IMR-90 (cell line): ENCODE measurements around the gene TKTL2. TPM values are rescaled to one million over a fixed set of nuclear protein-coding genes. Genes with fewer than 3 reads are reported as not detected.

Experiments used
- ATAC-seq: fragments of 200-7000 bp; cut with Tn5 transposase; 2 replicates; pipeline ENCODE4 v1.9.1; 2020; ENCODE audit warnings: low read depth, mild to moderate bottlenecking, moderate library complexity
- BruUV-seq: library from RNA; stranded (reverse); fragments of 400-500 nt; replicated peaks from 2 replicates; lab custom pipeline; 2021; lab: Mats Ljungman, UMichigan
- CTCF ChIA-PET: fragments of 300-600 bp; formaldehyde crosslinking; extraction: SDS; loops from one replicate; lab custom pipeline; 2021; ENCODE audit warnings: antibody characterized with exemption; lab: Yijun Ruan, JAX
- POLR2A ChIA-PET: fragments of 300-600 bp; sonication (Branson Sonifier 250); formaldehyde crosslinking; loops from one replicate; lab custom pipeline; 2022; ENCODE audit warnings: antibody characterized with exemption; ENCODE audit not compliant: unreplicated experiment; lab: Charles Lee
- DNase-seq: peaks from one replicate; pipeline ENCODE4 v3.0.0; 2013
- H2AFZ ChIP-seq: replicated peaks from 2 replicates; pipeline ENCODE3; 2013; ENCODE audit warnings: low read length, mild to moderate bottlenecking; ENCODE audit not compliant: poor library complexity
- H2AK5ac ChIP-seq: 2 replicates; pipeline ENCODE4 v1.6.1; 2013; ENCODE audit warnings: low read depth, low read length, inconsistent platforms
- H2AK9ac ChIP-seq: replicated peaks from 2 replicates; pipeline ENCODE3; 2013; ENCODE audit warnings: mild to moderate bottlenecking, low read depth, low read length, moderate library complexity; ENCODE audit not compliant: poor library complexity
- H2BK120ac ChIP-seq: 2 replicates; pipeline ENCODE4 v1.6.1; 2013; ENCODE audit warnings: low read depth, low read length, inconsistent platforms
- H2BK15ac ChIP-seq: 3 replicates; pipeline ENCODE4 v1.6.1; 2013; ENCODE audit warnings: low read depth, low read length, inconsistent platforms
- H2BK20ac ChIP-seq: 2 replicates; pipeline ENCODE4 v1.6.1; 2013; ENCODE audit warnings: low read depth, mild to moderate bottlenecking, inconsistent platforms, low read length, moderate library complexity
- H2BK5ac ChIP-seq: 2 replicates; pipeline ENCODE4 v1.6.1; 2013; ENCODE audit warnings: mild to moderate bottlenecking, low read depth, low read length, inconsistent platforms; ENCODE audit not compliant: poor library complexity, severe bottlenecking
- H3K14ac ChIP-seq: replicated peaks from 2 replicates; pipeline ENCODE4 v1.6.1; 2013; ENCODE audit warnings: low read depth, low read length, inconsistent platforms
- H3K18ac ChIP-seq: 2 replicates; pipeline ENCODE4 v1.6.1; 2013; ENCODE audit warnings: low read depth, low read length, control low read depth
- H3K23ac ChIP-seq: 2 replicates; pipeline ENCODE4 v1.6.1; 2013; ENCODE audit warnings: low read depth, low read length, inconsistent platforms
- H3K27ac ChIP-seq: 2 replicates; pipeline ENCODE4 v1.5.1; 2013; ENCODE audit warnings: mild to moderate bottlenecking, control low read depth, low read length; ENCODE audit not compliant: insufficient read depth
- H3K27me3 ChIP-seq: 2 replicates; pipeline ENCODE4 v1.6.1; 2013; ENCODE audit warnings: low read length; ENCODE audit not compliant: control insufficient read depth, insufficient read depth
- H3K36me3 ChIP-seq: 2 replicates; pipeline ENCODE4 v1.6.1; 2013; ENCODE audit warnings: low read length, mixed read lengths; ENCODE audit not compliant: control insufficient read depth, insufficient read depth
- H3K4ac ChIP-seq: 2 replicates; pipeline ENCODE4 v1.6.1; 2013; ENCODE audit warnings: low read depth, low read length, inconsistent platforms
- H3K4me1 ChIP-seq: 2 replicates; pipeline ENCODE4 v1.6.1; 2013; ENCODE audit warnings: low read length, mixed read lengths; ENCODE audit not compliant: control insufficient read depth, insufficient read depth
- H3K4me2 ChIP-seq: 2 replicates; pipeline ENCODE4 v1.6.1; 2013; ENCODE audit warnings: low read depth, mild to moderate bottlenecking, control low read depth, low read length, moderate library complexity
- H3K4me3 ChIP-seq: 2 replicates; pipeline ENCODE4 v1.5.1; 2013; ENCODE audit warnings: low read depth, mild to moderate bottlenecking, control low read depth, low read length, moderate library complexity; ENCODE audit not compliant: insufficient read depth
- H3K56ac ChIP-seq: 2 replicates; pipeline ENCODE4 v1.6.1; 2013; ENCODE audit warnings: low read length, inconsistent platforms; ENCODE audit not compliant: insufficient read depth; ENCODE audit errors: extremely low read depth
- H3K79me1 ChIP-seq, 2 experiments: 2 replicates each; pipeline ENCODE4 v1.6.1; 2013; ENCODE audit warnings: low read length in 2 of 2, inconsistent platforms in 1 of 2, low read depth in 1 of 2
- H3K9ac ChIP-seq: 2 replicates; pipeline ENCODE4 v1.6.1; 2013; ENCODE audit warnings: low read depth, low read length, control low read depth
- H3K9me1 ChIP-seq: 2 replicates; pipeline ENCODE4 v1.6.1; 2013; ENCODE audit warnings: low read length, inconsistent platforms; ENCODE audit not compliant: insufficient read depth
- H3K9me3 ChIP-seq: 2 replicates; pipeline ENCODE4 v1.6.1; 2013; ENCODE audit warnings: low read length; ENCODE audit not compliant: control insufficient read depth, insufficient read depth
- H4K20me1 ChIP-seq: 2 replicates; pipeline ENCODE4 v1.6.1; 2013; ENCODE audit warnings: low read length, inconsistent platforms; ENCODE audit not compliant: insufficient read depth
- H4K5ac ChIP-seq: 2 replicates; pipeline ENCODE4 v1.6.1; 2013; ENCODE audit warnings: mild to moderate bottlenecking, low read depth, low read length, control low read depth
- H4K8ac ChIP-seq, 2 experiments: 2 replicates each; pipeline ENCODE4 v1.6.1; 2013; ENCODE audit warnings: low read depth in 2 of 2, low read length in 2 of 2, control low read depth in 1 of 2, inconsistent platforms in 1 of 2
- H4K91ac ChIP-seq: 2 replicates; pipeline ENCODE4 v1.6.1; 2013; ENCODE audit warnings: low read depth, low read length, inconsistent platforms; ENCODE audit not compliant: insufficient read depth
- BHLHE40 ChIP-seq: fragments of 150-350 bp; IDR thresholded peaks from 2 replicates; pipeline ENCODE4 v1.6.1; 2016; ENCODE audit warnings: mild to moderate bottlenecking, low read depth, low read length
- CEBPB ChIP-seq: IDR thresholded peaks from 2 replicates; pipeline ENCODE4 v1.6.1; 2012; ENCODE audit warnings: low read depth, low read length, improper control_type of control experiment
- CTCF ChIP-seq: conservative IDR thresholded peaks from 2 replicates; pipeline ENCODE4 v1.5.1; 2012; ENCODE audit warnings: mild to moderate bottlenecking, low read depth, low read length, improper control_type of control experiment
- MAZ ChIP-seq: IDR thresholded peaks from 2 replicates; pipeline ENCODE4 v1.6.1; 2012; ENCODE audit warnings: low read depth, mild to moderate bottlenecking, low read length, improper control_type of control experiment, moderate library complexity, borderline replicate concordance
- MXI1 ChIP-seq: IDR thresholded peaks from 2 replicates; pipeline ENCODE4 v1.6.1; 2012; ENCODE audit warnings: low read depth, mild to moderate bottlenecking, low read length, moderate library complexity, borderline replicate concordance
- NFE2L2 ChIP-seq: fragments of 150-350 bp; IDR thresholded peaks from 2 replicates; pipeline ENCODE4 v1.6.1; 2016; ENCODE audit warnings: low read depth, mild to moderate bottlenecking, low read length
- POLR2A ChIP-seq: IDR thresholded peaks from 2 replicates; pipeline ENCODE4 v1.6.1; 2012; ENCODE audit warnings: mild to moderate bottlenecking, low read depth, low read length
- RAD21 ChIP-seq: IDR thresholded peaks from 2 replicates; pipeline ENCODE4 v1.6.1; 2012; ENCODE audit warnings: low read length, improper control_type of control experiment
- RFX5 ChIP-seq: IDR thresholded peaks from 2 replicates; pipeline ENCODE4 v1.8.0; 2012; ENCODE audit warnings: low read depth, mild to moderate bottlenecking, low read length, moderate library complexity
- USF2 ChIP-seq: fragments of 150-350 bp; IDR thresholded peaks from 2 replicates; pipeline ENCODE4 v1.6.1; 2017; ENCODE audit warnings: mild to moderate bottlenecking, antibody characterized with exemption, low read length, low read depth
- WGBS, 2 experiments: methylation state at CpG; one replicate each; pipeline versions ENCODE4 v1.1.5 to v1.1.7; 2013; ENCODE audit warnings: missing lambda C conversion rate in 2 of 2; ENCODE audit not compliant: insufficient read length in 1 of 2; ENCODE audit errors: extremely low coverage in 2 of 2; 5-methylcytosine and 5-hydroxymethylcytosine counted together
- dilution Hi-C: fragments of 300-500 bp; cut with HindIII; formaldehyde crosslinking; loops from one replicate; pipeline ENCODE4 v1.14.3; 2018; ENCODE audit warnings: low sequenced_read_pairs; ENCODE audit not compliant: unreplicated experiment
- in situ Hi-C: fragments of 300-500 bp; cut with MboI; formaldehyde crosslinking; loops from 3 replicates; pipeline ENCODE4 v1.14.3; 2019; ENCODE audit warnings: low sequenced_read_pairs, inconsistent platforms, mixed read lengths
- intact Hi-C: fragments of 100-400 bp; cut with micrococcal nuclease; formaldehyde crosslinking; loops from 2 replicates; pipeline ENCODE4 v1.10.0; 2022
- polyA plus RNA-seq, 3 experiments: library from polyadenylated mRNA; depleted of rRNA; stranded (reverse); fragments of >200 nt; gene quantifications; 2 replicates each; pipeline ENCODE4 v1.2.3, GENCODE V29; 2012; ENCODE audit warnings: low replicate concordance in 1 of 3
- total RNA-seq: library from RNA; depleted of rRNA; stranded (reverse); fragments of >200 nt; gene quantifications from 2 replicates; pipeline ENCODE4 v1.2.3, GENCODE V29; 2012
- TF ChIP-seq, protein P1 (sequence below): fragments of 150-350 bp; IDR thresholded peaks from 2 replicates; pipeline ENCODE4 v1.6.1; 2016; ENCODE audit warnings: low read depth, mild to moderate bottlenecking, low read length, moderate library complexity, borderline replicate concordance

TKTL2 gene
- total and polyA plus RNA-seq, 2 of the 4 experiments (the other 2 are of a cell fraction), result not detected

- H2AK5ac ChIP-seq, result no peak overlapping the region
- no peak overlapping the region for H4K5ac ChIP-seq
- no peaks in the 10 kb centered on the region for H3K9me3 ChIP-seq
- WGBS, 2 experiments, result 100% methylated on average over 1 of the region's 3 CpGs; no CpG with 5 or more reads in 1 of the 2 experiments
- H3K9me1 ChIP-seq, result 0 out of 2 replicates have a peak, but pooled peaks cover 7% of the 10 kb centered on the region
- no peak overlapping the region for H2BK5ac ChIP-seq
- no peaks in the 10 kb centered on the region for H3K27me3 ChIP-seq
- peaks cover 16% of the 10 kb centered on the region for H4K20me1 ChIP-seq
- in situ Hi-C loops, result loop anchor here (25.0 kb wide), 1 partner anchor 343 kb away; the partner anchor contains the start of gene NAF1
- no peak overlapping the region for H2BK20ac ChIP-seq
- H3K4me2 ChIP-seq, result no peak overlapping the region
- CTCF ChIA-PET, result no interaction called here
- H3K56ac ChIP-seq, result no peak overlapping the region
- peaks cover 4% of the 10 kb centered on the region; the same call in 1 of the 2 replicates for H3K36me3 ChIP-seq
- no TSS peak for BruUV-seq
- DNase-seq (no peak), ATAC-seq (no peak)
- no peak overlapping the region for H2AFZ ChIP-seq
- no peak overlapping the region for H3K27ac ChIP-seq
- no peak overlapping the region for H2BK15ac ChIP-seq
- no peak for TF ChIP-seq BHLHE40
- TF ChIP-seq CTCF, result no peak
- TF ChIP-seq CEBPB, result no peak
- no peak for TF ChIP-seq USF2
- no peak for TF ChIP-seq POLR2A
- TF ChIP-seq NFE2L2, result no peak
- TF ChIP-seq RAD21, result no peak
- no peak for TF ChIP-seq MAZ
- no peak for TF ChIP-seq RFX5
- TF ChIP-seq MXI1, result no peak
- TF ChIP-seq, protein P1, sequence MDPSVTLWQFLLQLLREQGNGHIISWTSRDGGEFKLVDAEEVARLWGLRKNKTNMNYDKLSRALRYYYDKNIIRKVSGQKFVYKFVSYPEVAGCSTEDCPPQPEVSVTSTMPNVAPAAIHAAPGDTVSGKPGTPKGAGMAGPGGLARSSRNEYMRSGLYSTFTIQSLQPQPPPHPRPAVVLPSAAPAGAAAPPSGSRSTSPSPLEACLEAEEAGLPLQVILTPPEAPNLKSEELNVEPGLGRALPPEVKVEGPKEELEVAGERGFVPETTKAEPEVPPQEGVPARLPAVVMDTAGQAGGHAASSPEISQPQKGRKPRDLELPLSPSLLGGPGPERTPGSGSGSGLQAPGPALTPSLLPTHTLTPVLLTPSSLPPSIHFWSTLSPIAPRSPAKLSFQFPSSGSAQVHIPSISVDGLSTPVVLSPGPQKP, result no peak
- dilution Hi-C loops, result no loop called here
- POLR2A ChIA-PET, result no interaction called here
- no peak overlapping the region for H3K9ac ChIP-seq
- no peak overlapping the region for H3K4me3 ChIP-seq
- no peak overlapping the region for H4K91ac ChIP-seq
- no peak overlapping the region for H2BK120ac ChIP-seq
- H3K18ac ChIP-seq, result no peak overlapping the region
- no peak overlapping the region for H3K23ac ChIP-seq
- no peak overlapping the region for H4K8ac ChIP-seq
- H3K79me1 ChIP-seq, result peaks cover 23 to 39% of the 10 kb centered on the region in 2 experiments
- H2AK9ac ChIP-seq, result no peak overlapping the region
- no peak overlapping the region for H3K14ac ChIP-seq
- H3K4ac ChIP-seq, result no peak overlapping the region
- peaks cover 3% of the 10 kb centered on the region for H3K4me1 ChIP-seq
- intact Hi-C loops, result no loop called here
Observed at GRCh38 chr4:163505374-163505773, 31.8 kb upstream of the TKTL2 start.
